Testis (tissue), 2 donors: ENCODE results near the gene WDR27.

Experiments
- POLR2A ChIP-seq: fragments of 450-650 bp; IDR thresholded peaks from one replicate; pipeline ENCODE4 v1.6.1; 2017; ENCODE audit warnings: antibody characterized with exemption, mild to moderate bottlenecking, moderate library complexity
- TF ChIP-seq, protein P1 (sequence below), 3 experiments: fragments of 450-650 bp in 2 of 3; fragments of 200-600 bp in 1 of 3; sonication (generic) in 1 of 3; IDR thresholded peaks; one replicate each; pipeline ENCODE4 v1.5.1; 2016 to 2019; ENCODE audit warnings: antibody characterized with exemption in 3 of 3, mild to moderate bottlenecking in 2 of 3, moderate library complexity in 1 of 3

DNA sequence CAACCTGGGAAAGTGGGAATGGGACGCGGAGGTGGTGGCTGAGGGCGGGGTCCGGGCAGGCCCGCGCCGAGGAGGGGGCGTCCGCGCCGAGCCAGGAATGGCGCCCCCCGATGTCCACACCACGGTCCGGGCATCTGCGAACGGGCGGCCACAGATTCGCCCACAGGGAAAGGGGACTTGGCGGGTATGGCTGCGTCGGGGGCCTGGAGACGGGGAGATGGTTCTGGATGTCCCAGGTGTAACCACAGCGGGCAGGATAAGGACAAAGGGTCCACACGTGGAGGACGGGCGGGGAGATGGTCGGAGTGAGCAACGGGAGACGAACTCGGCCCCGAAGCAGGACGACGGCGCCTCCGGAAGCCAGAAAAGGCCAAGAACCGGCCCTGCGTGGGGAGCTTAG is 124.6 kb downstream of the WDR27 start:
- TF ChIP-seq, protein P1, sequence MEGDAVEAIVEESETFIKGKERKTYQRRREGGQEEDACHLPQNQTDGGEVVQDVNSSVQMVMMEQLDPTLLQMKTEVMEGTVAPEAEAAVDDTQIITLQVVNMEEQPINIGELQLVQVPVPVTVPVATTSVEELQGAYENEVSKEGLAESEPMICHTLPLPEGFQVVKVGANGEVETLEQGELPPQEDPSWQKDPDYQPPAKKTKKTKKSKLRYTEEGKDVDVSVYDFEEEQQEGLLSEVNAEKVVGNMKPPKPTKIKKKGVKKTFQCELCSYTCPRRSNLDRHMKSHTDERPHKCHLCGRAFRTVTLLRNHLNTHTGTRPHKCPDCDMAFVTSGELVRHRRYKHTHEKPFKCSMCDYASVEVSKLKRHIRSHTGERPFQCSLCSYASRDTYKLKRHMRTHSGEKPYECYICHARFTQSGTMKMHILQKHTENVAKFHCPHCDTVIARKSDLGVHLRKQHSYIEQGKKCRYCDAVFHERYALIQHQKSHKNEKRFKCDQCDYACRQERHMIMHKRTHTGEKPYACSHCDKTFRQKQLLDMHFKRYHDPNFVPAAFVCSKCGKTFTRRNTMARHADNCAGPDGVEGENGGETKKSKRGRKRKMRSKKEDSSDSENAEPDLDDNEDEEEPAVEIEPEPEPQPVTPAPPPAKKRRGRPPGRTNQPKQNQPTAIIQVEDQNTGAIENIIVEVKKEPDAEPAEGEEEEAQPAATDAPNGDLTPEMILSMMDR (IDR thresholded peaks at IDR 0.05) = no peak
- no peak for TF ChIP-seq POLR2A
